Heart left ventricle (tissue), 13 donors: Measurements from ENCODE around the gene NLRP6.

ENCODE experiments used
- CTCF ChIP-seq, 12 donors: fragments of 200-600 bp; sonication (generic) in 4 of 12; IDR thresholded peaks; one replicate each; pipeline versions ENCODE4 v1.5.0 to v1.8.0; 2018 to 2022; ENCODE audit warnings: antibody characterized with exemption in 12 of 12, mild to moderate bottlenecking in 5 of 12
- POLR2A ChIP-seq, 2 donors: fragments of 450-650 bp; IDR thresholded peaks; one replicate each; pipeline ENCODE4 v1.6.1; 2017; ENCODE audit warnings: antibody characterized with exemption in 2 of 2, mild to moderate bottlenecking in 2 of 2, moderate library complexity in 2 of 2
- donor health status: ischemic (EF 13 %, LVEDD 7.1; RV severe dilation, severe dysfunction).
- donor health status: DM: no; HTN: yes; CAD: no.
- donor health status: DM: no; HTN: no; CAD: no.
- donor health status: ischemic (EF 25% LVEDD 6.9; RV normal size, moderate dysfunction).
- donor health status: ischemic (EF 25% LVEDD 5.7; RV mildly dilated, moderate dysfunction).
- donor health status: ischemic (EF 35%, LVEDD 5.7; RV mildly dilated, moderate dysfunction).
- donor health status: nonischemic (EF 11% LVEDD 7.7; RV severe dilation, severe dysfunction).
- donor health status: DM: yes; HTN: yes; CAD: no.
- donor health status: PGD.
- donor health status: ischemic (EF 29% LVEDD 5.4; RV normal size, mild dysfunction).
- donor health status: nonischemic (EF 23%, LVEDD 6.1; RV moderate dilation, normal function).

GRCh38 chr11:315516-315994 lies 37.3 kb downstream of the NLRP6 start:
- TF ChIP-seq POLR2A (IDR thresholded peaks at IDR 0.05) (no peak), CTCF (IDR thresholded peaks at IDR 0.05) (no peak)
